Colon (tissue), 2 donors: ENCODE data around the gene HCN3.
"Not testable (repeated sequence)": the region's sequence is repeated elsewhere in the genome, so short reads cannot be mapped to it uniquely, and the experiment has no call there.

Experiments used
- FAIRE-seq: peaks from 2 replicates; lab custom pipeline; 2012; peaks lifted over from hg19 to GRCh38; lab: Jason Lieb, UNC
- donor health status: control.
- donor health status: control.

Gene HCN3

DNA sequence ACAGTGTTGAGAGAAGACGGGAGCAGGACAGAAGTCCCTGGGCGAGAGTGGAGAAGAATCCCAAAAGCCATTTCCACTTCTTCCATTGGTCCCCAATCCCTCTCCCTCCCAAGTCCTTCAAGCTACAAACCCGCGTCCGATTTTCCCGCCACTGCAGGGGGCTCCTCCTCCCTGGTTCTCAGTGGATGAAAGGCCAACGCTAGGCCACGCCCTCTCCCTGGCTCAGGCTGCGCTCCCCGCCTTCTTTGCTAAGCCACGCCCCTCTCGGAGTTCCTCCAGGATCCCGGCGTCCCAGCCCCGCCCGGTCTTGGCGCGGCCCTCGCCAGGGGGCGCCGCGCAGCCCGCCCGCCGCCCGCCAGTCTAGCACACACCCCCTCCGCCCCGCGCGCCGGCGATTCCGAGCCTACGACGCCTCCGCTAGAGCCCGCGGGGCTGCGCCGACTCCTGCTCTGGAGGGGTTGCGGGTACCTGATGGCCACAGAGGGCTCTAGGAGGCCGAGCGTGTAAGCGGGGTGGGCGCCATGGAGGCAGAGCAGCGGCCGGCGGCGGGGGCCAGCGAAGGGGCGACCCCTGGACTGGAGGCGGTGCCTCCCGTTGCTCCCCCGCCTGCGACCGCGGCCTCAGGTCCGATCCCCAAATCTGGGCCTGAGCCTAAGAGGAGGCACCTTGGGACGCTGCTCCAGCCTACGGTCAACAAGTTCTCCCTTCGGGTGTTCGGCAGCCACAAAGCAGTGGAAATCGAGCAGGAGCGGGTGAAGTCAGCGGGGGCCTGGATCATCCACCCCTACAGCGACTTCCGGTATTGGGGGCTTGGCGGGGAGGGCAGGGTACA lies at the start of gene HCN3:
TSS of gene HCN3 (plus strand) at position 394 of the 832 bp plus-strand sequence. CDS start at position 522, 128 bp downstream.
- no peak for FAIRE-seq

DNA sequence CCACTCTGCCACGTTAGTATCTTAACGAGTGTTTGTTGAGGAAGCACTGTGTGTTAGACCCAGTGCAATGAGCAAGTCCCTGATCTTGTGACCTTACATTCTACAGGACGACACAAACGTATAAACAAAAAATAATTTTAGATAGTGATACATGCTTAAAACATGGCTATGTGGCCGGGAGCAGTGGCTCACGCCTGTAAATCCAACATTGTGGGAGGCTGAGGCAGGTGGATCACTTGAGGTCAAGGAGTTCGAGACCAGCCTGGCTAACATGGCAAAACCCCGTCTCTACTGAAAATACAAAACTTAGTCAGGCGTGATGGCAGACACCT lies 49.2 kb upstream of the HCN3 start:
- no peak for FAIRE-seq

DNA sequence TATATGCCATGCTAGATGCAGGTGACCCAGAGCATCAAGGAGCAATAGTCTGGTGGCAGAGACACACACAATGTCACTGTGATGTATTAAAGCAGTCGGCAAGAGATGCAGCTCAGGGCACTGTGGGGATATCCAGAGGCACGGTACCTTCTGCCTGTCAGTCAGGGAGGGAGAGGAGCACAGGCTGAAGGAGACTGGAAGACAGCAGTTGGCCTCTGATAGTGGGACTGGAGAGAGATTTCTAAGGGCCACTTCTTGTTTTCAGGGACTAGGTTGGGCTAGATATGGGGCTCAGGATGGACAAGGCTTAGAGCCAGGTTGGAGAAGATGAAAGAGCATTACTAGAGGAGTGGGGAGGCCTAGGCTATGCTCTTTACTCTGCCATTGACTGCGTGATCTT lies 46.0 kb upstream of the HCN3 start:
- not testable (repeated sequence) for FAIRE-seq

DNA sequence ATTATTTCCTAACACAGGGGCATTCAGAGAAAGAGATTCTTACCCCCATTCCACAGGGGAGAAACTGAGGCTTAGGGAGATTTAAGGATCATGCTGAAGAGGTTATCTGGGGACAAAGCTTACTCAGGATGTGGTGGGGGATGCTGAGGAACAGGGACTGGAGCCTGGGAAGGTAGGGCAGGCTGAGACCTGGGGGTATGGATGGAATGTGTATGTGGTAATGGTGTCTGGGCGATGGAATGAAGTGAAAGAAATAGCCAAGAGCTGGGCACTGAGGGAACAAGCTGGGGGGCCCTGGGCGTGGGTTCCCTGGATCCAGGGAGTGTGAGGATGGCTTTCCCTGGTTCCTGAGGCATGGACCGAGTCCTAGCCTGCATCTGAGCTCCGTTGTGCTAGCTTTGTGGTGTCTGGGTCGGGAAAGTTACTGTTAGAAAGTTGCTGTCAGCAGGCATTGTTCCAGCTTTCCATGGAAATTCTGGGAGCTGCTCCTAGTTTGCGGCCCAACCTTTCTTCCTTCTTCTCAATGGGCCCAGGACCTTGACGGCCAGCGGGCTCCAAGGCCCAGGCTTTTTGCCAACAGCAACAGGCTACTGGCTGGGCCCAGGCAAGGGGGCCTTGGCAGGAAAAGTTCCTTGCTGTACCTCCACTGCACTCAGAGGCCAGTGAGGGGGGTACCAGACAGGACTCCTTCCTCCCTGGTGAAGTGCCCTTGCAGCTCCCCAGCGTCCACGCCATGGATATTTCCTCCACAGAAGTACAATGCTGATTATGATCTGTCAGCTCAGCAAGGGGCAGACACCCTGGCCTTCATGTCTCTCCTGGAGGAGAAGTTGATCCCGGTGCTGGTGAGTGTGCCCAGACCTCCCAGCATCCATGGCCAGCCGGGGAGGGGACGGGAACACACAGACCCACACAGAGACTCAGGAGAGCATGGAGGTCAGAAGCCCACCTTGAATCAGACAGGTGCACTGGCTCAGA lies 45.0 kb upstream of the HCN3 start:
- not testable (repeated sequence) for FAIRE-seq

- FAIRE-seq, result not testable (repeated sequence)
Observed at GRCh38 chr1:155233502-155233901, 43.8 kb upstream of the HCN3 start.

DNA sequence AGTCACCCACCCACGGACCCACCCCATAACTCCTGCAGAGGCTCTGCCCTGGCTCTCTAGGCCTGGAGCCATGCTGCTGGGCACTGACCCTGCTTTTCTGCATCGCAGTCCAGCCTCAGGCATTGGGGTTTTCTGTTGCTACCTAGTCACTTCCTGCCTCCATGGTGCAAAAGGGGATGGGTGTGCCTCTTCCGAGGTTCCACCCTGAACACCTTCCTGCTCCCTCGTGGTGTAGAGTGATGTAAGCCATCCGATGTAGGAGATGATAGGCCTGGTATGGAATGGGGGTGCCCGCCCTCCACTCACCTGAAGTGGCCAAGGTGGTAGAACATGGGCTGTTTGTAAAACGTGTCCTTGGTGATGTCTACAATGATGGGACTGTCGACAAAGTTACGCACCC lies 41.9 kb upstream of the HCN3 start:
- FAIRE-seq, result not testable (repeated sequence)

DNA sequence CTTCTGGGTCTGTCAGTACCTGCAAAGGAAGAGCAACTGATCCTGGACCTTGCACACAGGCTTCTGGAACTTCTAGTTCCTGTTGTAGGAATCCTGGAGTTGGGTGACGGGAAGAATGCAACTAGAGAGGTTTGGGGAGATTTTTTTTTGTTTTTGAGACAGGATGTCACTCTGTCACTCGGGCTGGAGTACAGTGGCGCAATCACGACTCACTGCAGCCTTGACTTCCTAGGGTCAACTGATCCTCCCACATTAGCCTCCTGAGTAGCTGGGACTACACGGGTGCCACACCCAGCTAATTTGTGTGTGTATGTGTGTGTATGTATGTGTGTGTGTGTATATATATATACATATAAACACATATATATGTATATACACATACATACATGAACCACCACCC lies 40.8 kb upstream of the HCN3 start:
- no peak for FAIRE-seq

DNA sequence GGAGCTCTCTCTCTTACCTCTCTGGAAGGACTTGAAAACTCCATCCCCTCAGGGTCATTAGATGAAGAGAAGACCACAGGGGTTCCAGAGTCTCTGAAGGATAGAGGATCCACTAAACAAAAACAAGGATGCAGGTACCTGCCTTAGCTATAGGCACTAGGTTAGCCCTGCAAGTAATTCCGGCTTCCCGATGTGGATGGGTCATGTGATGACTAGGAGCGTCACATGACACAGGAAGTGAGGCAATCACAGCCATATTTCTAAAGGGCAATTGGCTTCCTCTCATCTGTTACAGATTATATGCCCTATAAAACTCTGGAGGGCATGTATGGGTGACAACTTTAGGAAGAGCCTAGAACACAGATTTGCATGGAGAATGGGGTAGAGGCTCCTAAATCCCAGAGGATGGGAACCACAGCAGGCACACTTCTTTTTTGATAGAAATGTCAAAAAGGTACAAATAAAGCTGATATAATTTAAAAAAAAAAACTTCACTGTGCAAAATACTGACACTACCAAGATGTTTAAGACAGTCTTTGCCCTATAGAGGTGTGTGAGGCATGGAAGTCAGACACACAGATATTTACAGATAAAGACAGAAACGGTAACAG lies 36.1 kb upstream of the HCN3 start:
- FAIRE-seq, result no peak

DNA sequence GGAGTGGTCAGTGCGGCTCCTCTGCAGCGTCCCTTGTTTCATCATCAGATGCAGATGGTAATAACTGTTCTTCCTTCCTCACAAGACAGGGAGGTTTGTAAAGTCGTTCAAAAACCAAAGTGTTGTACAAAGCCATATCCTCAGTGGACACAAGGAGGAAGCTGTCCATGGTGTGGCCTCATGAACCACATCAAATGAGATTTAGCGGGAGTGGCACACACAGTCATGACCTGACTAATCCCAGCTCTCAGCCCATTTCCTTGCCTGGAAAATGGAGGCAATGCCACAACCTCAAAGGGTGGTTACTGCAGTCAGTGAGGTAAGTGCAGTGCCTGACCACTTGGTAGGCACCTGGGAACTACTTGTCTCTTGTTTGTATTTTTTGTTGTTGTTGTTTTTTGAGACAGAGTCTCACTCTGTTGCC lies 35.4 kb upstream of the HCN3 start:
- no peak for FAIRE-seq

DNA sequence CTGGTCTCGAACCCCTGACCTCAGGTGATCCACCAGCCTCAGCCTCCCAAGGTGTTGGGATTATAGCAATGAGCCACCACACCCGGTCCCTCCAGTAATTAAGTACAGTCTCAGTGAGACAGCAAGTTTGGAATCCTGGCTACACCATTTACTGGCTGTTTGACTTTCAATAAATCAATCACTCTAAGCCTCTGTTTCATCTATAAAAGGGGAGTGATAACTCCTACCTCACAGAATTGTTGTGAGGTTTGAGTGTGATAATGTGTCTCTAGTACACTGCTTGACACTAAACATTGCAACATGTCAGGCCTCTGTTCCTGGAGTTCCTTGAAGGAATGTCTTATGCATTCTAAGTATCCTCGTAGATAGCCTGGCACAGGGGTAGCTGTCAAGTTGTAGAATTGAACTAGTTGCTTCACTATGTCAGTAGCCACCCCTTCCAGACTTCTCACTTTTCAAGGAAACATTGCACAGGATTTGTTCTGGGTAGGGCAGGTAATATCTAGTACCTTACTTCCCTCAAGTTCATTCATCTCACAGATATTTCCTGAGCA lies 34.4 kb upstream of the HCN3 start:
- no peak for FAIRE-seq

DNA sequence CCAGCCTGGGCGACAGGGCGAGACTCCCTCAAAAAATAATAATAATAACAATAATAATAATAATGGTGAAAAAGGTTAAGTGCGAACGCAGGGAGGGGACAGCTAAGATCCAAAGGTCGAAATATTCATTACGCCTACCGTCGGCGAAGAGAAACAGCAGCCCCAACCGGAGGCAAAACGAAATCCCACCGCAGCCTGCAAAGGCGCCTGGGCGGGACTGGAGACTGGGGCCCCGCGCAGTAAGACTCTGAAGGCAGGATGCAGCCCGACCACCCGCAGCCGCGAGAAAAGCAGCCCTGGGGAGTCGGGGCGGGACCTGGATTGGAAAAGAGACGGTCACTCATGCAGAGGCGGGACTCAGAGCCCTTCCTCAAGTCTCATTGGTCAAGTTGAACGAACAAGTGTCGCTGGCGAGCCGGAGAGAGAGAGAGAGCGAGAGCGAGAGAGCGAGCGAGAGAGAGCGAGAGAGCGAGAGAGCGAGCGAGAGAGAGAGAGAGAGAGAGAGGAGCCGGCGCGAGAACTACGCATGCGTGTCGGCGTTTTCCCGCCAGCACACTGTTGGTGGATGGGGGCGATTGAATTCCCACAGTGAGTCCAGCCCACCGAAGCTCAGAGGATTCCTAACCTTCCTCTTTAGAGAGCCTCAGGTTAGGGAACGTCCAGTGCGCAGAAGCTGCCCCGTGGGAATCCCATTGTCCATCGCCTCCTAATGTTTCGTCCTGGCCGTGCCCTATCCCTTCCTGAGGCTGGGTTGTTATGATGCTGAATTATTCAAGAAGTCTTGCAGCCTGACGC lies 32.7 kb upstream of the HCN3 start:
- FAIRE-seq, result no peak

DNA sequence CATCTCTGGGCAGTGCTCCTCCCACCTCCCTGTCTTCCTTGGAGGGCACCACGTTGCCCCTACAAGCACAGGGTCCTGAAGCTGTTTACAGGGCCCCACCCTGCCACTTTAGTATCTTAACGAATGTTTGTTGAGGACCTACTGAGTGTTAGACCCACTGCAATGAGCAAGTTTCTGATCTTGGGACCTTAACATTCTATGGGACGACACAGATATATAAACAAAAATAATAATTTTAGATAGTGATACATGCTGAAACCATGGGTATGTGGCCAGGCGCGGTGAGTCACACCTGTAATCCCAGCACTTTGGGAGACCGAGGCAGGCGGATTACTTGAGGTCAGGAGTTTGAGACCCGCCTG lies 32.1 kb upstream of the HCN3 start:
- no peak for FAIRE-seq

- not testable (repeated sequence) for FAIRE-seq
Observed at GRCh38 chr1:155246796-155247195, 30.5 kb upstream of the HCN3 start.

DNA sequence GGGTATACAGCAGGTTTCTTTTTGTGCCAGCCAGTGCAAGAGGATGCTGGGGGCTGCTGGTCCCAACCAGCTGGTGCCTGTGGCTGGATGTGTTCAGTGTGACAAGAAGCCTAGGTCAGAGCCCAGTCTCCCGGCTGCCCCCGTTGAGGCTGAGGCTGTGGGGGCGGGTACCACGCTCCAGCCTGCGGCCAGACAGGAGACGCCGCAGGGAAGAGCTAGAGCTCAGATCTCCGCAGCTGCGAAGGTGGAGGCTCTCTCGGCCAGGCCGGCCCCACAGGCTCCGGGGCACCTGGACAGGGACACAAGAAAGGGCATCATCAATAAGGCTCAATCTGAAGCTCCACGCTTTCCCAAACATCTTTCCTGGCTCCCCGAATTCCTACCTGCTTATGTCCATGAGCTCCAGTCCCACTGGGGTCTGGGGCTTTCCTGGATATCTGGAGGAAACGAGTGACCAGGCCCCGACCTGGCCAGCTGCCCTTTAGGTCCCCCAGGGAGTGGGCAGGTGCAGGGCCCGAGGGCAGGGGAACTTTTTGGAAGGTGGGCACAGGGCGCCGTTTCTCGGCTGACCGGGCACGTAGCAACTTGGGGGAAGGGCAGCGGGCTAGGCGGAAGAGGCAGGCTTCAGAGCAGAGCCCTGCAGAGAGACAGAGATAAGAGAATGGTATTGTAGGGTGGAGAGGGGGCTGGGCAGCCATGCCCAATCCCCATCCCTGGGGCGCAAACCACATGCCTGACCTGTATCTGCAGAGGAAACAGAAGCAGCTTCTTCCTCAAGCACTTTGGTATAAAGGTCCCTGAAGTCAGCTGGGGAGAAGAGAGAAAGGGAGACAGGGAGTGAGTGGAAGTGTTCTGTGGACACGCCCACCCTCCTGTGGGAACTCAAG lies 29.4 kb upstream of the HCN3 start:
- FAIRE-seq, result no peak

DNA sequence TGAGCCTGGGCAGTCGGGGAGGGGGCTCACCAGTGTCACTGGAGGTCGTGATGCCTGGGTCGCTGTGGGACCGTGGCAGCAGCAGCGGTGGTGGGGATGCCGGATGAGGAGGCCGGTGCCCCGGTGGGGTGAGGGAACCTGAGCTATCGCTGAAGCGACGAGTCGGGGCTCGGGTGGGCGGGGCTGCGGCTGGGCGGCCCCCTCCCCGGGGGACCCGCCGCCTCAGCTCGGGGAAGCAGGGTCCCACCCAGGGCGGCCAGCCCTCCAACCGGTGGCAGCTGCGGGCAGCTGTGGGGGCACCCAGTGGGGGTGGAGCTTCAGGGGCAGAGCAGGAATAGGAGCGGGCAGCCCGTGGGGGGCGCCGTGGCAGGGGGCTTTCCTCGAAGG lies 27.0 kb upstream of the HCN3 start:
- no peak for FAIRE-seq

DNA sequence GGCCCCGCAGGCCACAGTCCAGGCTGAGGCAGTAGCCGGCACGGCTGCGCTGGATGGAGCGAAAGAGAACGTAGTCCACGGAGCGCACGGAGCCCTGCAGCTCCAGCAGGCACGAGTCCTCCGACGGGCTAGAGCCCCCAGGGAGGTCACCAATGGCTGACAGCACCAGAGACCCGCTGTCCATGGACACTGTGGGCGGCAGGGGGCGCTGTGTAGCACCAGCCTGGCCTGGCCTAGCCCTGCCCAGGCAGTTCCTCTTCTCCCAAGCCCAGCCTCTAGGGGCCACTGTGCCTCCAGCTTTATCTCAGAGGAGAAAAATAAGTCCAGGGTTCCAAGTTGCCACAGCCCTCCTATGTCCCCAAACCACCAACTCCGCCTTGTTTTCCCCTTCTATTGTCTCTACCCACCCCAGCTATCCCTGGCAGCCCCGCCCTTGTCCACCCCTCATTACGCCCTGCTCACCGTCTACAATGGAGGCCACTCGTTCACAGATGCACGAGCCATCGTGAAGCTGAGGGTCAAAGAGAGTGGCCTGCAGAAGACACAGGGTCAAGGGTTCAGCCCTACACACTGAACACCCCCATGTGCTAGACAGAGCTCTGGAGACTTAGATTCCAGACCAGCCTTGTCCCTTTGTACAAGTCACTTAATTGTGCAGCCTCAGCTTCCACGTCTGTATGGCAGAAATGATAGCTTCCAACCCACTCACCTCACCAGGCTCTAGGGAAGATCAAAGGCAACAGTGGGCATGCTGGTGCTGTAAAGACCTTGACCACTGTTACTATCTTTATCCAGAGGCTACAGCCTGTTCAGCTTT lies 26.4 kb upstream of the HCN3 start:
- no peak for FAIRE-seq

- FAIRE-seq, result no peak
Observed at GRCh38 chr1:155251566-155251965, 25.7 kb upstream of the HCN3 start.

DNA sequence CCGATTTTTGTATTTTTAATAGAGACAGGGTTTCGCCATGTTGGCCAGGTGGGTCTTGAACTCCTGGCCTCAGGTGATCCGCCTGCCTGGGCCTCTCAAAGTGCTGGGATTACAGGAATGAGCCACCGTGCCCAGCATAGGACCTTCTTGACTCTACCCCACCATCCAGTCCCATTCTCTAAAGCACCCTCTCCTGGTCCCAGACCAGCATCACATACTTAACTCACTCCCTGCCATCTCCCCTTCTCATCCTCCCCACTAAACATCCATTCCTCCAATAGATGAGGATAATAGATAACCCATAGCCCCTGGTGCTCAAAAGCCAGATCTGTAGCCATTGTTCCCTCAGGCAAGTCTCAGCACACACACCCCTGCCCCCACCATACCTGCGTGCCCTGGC lies 24.1 kb upstream of the HCN3 start:
- FAIRE-seq, result no peak

GRCh38 chr1:155253797-155254196 lies 23.5 kb upstream of the HCN3 start:
- no peak for FAIRE-seq

DNA sequence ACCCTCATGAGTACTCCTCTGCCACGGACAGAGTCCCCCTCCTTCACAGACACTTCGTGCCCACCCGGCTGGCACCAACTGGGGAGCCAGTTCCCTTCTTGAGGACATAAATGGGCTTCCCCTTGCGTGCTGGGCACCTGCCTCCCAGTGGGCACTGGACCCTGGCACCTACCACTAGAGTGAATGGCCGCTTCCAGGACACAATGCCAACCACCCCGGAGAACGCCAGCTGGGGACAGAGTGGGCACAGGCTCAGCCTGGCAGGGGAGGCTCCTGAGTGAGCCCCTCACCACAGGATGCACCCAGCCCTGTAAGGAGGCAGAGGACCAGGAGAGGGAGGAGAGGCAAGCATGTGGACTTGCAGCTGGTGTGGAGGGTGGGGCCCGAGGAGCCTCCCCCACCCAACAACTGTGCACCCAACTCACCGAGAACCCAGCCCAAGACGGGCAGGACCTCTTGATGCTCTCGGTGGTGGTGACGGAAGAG lies 23.0 kb upstream of the HCN3 start:
- FAIRE-seq, result no peak
